Activated naive CD4-positive, alpha-beta T cell treated with Interleukin-2 at 50 U/mL for 16 hours (primary cell): Measurements from ENCODE around the gene LDAH.
"Not testable (repeated sequence)": the region's sequence is repeated elsewhere in the genome, so short reads cannot be mapped to it uniquely, and the experiment has no call there.

ENCODE experiments used
- DNase-seq: peaks from one replicate; pipeline ENCODE4 v3.0.0-alpha.2; 2020

Gene LDAH

GRCh38 chr2:20717641-20718040 is 105.3 kb downstream of the LDAH start:
- DNase-seq: no peak

DNA sequence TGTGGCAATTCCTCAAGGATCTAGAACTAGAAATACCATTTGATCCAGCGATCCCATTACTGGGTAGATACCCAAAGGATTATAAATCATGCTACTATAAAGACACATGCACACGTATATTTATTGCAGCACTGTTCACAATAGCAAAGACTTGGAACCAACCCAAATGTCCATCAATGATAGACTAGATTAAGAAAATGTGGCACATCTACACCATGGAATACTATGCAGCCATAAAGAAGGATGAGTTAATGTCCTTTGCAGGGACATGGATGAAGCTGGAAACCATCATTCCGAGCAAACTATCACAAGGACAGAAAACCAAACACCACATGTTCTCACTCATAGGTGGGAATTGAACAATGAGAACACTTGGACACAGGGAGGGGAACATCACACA is 106.7 kb downstream of the LDAH start:
- DNase-seq: not testable (repeated sequence)

GRCh38 chr2:20714412-20714811 is 108.5 kb downstream of the LDAH start:
- DNase-seq: not testable (repeated sequence)

GRCh38 chr2:20713585-20713984 is 109.3 kb downstream of the LDAH start:
- DNase-seq: not testable (repeated sequence)

DNA sequence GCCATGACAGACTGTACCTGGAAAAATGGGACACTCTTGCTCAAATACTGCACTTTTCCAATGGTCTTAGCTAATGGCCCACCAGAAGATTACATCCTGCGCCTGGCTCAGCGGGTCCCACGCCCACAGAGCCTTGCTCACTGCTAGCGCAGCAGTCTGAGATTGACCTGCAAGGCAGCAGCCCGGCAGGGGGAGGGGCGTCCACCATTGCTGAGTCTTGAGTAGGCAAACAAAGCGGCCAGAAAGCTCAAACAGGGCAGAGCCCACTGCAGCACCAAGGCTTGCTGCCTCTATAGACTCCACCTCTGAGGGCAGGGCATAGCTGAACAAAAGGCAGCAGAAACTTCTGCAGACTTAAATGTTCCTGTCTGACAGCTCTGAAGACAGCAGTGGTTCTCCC is 111.3 kb downstream of the LDAH start:
- not testable (repeated sequence) for DNase-seq

GRCh38 chr2:20707601-20708000 is 115.3 kb downstream of the LDAH start:
- no peak for DNase-seq

DNA sequence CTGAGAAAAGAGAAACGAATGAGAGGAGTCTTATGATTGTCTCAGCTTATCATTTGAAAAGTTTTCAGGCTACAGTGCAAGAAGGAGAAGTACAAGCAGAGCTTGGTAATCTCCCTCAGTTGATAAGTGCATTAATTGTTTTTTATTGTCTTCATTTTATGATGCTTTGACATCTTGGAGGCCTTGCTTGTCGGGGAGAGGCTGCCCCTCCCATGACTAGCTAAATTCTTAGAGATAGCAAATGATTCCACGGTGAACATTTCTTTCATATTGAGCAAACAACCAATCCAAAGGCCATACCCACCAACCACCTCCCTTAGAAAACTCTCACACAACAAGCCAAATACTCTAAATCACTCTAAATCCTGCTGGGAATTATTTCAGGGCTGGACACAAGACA is 116.1 kb downstream of the LDAH start:
- no peak for DNase-seq

DNA sequence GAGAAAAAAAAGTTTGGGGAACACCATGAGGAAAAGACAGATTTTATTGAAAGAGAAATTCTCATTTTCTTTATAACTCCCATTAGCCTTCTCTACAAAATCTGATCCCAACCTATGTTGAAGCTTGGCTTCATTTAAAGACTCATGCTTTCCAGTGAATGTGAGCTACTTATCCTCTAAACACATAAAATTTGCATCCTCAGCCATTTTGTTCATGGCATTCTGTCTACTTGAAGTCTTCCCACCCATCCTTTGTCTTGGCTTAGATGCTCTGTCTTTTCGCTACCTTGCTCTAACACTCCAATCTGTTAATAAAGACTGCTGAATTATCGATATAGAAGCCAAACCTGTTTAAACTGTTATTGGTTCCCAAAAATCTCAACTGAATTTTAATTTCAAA is 116.7 kb downstream of the LDAH start:
- DNase-seq: no peak

GRCh38 chr2:20704886-20705285 is 118.0 kb downstream of the LDAH start:
- DNase-seq: no peak

GRCh38 chr2:20702563-20702962 is 120.3 kb downstream of the LDAH start:
- DNase-seq: no peak

GRCh38 chr2:20698916-20699613 is 123.8 kb downstream of the LDAH start:
- DNase-seq: no peak

DNA sequence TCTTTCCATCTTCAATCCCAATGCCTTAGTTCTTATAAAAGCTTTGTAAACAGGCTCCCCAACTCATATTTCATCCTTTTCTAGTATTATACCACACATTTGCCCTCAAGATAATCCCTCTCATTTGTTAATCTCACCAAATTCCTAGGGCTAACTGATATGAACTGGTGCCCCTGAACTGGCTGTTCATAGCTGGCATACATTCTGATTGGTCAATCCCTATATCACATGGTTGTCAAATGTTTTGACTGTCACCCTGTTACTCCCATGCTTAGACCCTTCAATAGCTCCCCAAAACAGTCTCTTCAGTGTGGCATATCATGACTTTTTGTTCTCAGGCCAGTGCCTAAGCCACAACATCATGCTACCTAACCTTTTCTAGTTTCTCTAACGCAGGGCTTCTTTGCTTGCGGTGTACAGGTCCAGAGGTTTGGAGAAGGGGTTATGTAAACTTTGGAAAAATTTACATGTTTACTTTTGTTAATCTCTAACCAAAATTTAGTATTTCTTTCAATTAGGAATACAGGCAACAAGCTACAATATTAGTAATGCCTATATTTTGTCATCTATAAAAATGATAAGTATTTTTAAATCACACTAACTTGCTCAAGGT is 125.5 kb downstream of the LDAH start:
- no peak for DNase-seq

- DNase-seq: no peak
These were observed 126.5 kb downstream of the LDAH start for GRCh38 chr2:20696366-20696765.

DNA sequence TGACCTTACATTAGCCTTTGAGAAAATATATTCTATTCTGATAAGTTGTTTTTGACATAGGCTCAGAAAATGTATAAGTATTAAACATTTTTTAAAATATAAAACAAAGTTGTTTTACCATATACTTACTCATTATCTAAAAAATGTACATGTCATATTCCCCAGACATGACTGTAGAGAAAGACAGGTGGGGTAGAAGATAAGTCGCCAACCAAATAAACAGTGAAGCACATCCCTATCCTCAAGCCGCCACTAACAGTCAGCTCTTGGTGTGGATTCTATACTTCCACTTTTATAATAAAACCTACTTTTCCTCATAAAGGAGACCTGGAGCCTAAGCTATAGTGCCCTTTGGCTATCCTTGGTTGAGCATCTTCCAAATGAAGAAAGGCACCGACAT is 129.6 kb downstream of the LDAH start:
- DNase-seq: no peak

DNA sequence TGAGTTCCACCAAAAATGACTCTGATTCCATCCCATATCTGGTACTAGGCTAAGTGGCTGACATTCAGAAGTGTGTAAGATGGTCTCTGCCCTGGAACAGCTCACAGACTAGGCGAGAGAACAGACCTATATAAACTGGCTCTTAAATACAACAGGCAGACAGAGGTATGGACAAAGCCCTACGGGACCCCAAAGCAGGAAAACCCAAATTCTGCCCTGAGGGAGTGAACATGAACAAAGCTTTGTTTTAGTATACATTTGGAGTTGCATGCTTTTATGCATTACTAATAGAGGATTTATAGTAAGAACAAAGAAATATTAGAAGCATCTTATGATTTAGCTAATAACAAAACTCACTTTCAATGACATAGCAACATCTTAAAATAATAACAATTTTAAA is 130.8 kb downstream of the LDAH start:
- no peak for DNase-seq

GRCh38 chr2:20691076-20691734 is 131.7 kb downstream of the LDAH start:
- no peak for DNase-seq

DNA sequence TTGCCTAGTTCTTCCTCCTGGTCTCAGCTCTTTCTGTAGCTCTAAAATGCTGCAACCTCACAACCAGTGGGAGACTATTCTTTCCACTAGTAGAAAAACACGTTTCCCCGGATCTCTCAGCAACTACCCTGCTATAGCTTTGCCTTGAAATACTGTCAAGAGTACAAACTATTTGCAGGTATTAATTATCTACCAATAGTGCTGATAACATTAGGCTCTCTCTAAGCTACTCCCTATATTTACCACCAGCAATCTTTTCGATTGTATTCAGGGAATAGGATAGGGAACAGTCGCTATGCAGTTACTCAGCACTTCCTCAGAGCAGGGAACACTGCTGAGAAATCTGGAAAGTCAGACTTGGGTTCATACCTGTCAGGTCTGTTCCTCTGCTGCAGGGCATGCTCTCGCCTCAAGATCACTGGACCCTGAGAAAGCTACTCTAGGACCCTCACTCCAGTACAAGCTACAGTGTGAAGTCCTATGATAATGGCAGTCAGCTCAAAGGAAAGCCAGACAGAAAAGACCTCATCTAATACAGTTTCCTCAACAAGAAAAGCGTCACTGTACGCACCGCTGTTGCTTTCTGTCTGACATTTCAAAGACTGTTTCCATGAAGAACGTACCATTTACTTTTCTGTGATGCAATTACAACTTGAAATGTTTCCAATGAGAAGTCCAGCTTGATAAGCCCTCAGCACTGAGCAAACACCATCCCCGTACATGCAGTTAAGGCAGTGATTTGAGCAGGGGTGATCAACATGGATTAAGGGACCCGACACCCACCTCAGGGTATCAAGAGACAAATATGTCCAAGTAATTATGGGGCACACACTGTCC is 133.3 kb downstream of the LDAH start:
- no peak for DNase-seq

- DNase-seq: no peak
These were observed 135.6 kb downstream of the LDAH start for GRCh38 chr2:20687260-20687832.

DNA sequence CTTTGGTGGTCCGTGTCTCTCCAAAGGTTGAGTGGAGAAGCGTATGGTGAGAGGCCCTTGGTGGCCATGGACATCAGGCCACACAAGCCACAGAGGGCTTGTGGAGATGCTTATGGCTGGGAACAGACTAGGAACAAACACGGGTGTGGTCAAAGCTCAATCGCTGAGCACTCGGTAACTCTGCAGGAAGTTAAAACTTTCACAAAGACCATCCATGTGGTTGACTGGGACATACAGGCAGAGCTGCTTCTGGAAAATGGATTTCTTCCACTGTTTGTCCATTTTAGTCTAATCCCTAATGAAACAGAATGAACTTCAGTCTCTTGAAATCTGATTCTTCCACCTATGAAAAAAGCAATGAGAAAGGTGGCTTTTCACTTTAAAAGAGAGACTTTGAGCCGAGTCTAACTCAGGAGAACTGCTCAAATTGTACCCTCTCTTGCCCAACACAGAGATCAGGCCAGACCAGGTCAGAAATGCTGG is 138.3 kb downstream of the LDAH start:
- DNase-seq: no peak

GRCh38 chr2:20682167-20682920 is 140.6 kb downstream of the LDAH start:
- no peak for DNase-seq

DNA sequence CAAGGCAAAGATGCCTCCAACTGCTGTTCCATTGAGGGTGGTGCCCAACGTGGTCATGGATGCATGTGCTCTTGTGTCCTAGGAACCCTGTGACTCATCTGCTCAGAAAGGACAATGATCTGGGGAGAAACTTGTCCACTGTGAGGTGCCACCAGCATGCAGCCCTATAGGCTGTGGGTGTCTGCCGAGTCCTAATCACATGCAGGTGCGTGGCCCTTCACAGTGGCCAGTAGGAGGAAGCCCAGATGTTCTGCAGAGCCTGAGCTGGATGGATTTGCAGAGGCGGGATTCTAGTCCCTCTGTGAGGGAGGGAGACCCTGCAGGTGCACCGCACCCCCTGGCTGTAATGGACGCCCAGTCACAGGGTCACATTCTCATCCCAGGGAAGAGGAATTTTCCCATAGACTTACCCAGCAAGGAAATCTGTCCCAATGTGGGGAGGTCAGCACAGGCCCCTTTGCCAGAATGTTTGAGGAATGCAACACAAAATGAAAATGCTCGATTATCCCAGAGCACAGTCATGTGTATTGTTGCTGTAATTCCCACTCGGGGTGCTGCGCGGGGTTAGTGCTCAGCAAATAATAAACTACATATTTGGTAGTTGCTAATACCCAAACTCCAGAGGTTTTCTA is 142.0 kb downstream of the LDAH start:
- DNase-seq: no peak

- DNase-seq: no peak
These were observed 144.1 kb downstream of the LDAH start for GRCh38 chr2:20678780-20679179.
